GM10266 (cell line): ENCODE results near the gene FAM3B.

ENCODE experiments used
- DNase-seq: peaks from one replicate; pipeline ENCODE4 v3.0.0; 2012; ENCODE audit errors: extremely low spot score
- CTCF ChIP-seq: IDR thresholded peaks from 2 replicates; pipeline ENCODE4 v1.5.1; 2012; ENCODE audit warnings: mild to moderate bottlenecking, low read depth; ENCODE audit not compliant: control insufficient read depth, insufficient read depth; ENCODE audit errors: missing control alignments

The FAM3B gene

GRCh38 chr21:41373253-41373652 lies 56.7 kb downstream of the FAM3B start:
- no peak for DNase-seq
- TF ChIP-seq CTCF, result no peak

GRCh38 chr21:41373763-41374162 lies 57.2 kb downstream of the FAM3B start:
- no peak for TF ChIP-seq CTCF
- no peak for DNase-seq

GRCh38 chr21:41374177-41374712 lies 57.6 kb downstream of the FAM3B start:
- no peak for TF ChIP-seq CTCF
- DNase-seq, result no peak

GRCh38 chr21:41374867-41375533 lies 58.4 kb downstream of the FAM3B start:
- no peak for DNase-seq
- TF ChIP-seq CTCF, result no peak

- no peak for DNase-seq
- no peak for TF ChIP-seq CTCF
Measured at GRCh38 chr21:41375875-41376274, 59.3 kb downstream of the FAM3B start.

GRCh38 chr21:41377715-41378114 lies 61.1 kb downstream of the FAM3B start:
- DNase-seq, result no peak
- TF ChIP-seq CTCF, result no peak

- no peak for TF ChIP-seq CTCF
- no peak for DNase-seq
Measured at GRCh38 chr21:41378849-41379248, 62.2 kb downstream of the FAM3B start.
